ENCODE measurements around the gene TMEM150A. TPM values are rescaled to one million over a fixed set of nuclear protein-coding genes. Genes with fewer than 3 reads are reported as not detected.

TMEM150A gene
- total and polyA plus RNA-seq, 2 of the 13 experiments (the other 11 are each of a cell fraction or from before 2014, with no cell fraction given) = 30.1 to 70.4 TPM

DNA sequence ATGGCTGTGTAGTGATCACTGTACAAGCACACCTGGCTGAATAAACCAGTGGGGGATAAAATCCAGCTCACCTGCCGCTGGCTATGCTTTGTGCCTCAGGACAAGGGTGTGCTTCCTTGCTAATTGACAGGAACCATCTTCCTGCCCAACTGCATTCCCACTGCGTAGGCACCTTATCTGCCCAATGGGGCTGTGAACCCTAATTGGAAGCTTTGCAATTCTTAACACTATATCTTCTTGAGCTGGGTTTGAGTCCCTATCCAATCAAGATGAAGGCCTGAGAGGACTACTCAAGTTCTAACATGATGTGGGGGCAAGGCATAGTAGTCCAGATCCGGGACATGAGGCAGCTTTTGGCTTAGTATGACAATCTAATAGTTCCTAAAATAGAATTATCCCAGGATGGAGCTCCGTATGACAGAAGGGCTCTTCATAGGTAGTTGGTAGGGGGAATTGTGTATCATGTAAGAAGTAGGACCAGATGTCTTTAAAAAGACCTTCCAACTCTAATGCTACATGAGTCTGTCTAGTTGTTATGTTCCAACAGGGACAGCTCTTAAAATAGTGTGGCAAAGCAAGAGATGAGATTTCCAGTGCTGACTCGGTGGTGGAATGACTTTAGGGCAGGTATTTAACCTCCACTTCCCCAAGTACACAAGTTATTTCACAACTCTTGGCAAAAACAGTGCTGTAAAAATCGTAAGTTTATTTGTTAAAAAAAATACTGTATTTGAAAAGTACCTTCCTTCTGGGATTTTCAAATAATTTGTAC is 2.3 kb upstream of the TMEM150A start (continued):
- TF ChIP-seq, protein P1, sequence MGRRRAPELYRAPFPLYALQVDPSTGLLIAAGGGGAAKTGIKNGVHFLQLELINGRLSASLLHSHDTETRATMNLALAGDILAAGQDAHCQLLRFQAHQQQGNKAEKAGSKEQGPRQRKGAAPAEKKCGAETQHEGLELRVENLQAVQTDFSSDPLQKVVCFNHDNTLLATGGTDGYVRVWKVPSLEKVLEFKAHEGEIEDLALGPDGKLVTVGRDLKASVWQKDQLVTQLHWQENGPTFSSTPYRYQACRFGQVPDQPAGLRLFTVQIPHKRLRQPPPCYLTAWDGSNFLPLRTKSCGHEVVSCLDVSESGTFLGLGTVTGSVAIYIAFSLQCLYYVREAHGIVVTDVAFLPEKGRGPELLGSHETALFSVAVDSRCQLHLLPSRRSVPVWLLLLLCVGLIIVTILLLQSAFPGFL (CRISPR knock-in tag; IDR thresholded peaks at IDR 0.05) = no peak
- TF ChIP-seq ADNP (CRISPR knock-in tag; IDR thresholded peaks at IDR 0.05) (no peak), ZNF563 (CRISPR knock-in tag; IDR thresholded peaks at IDR 0.05) (no peak), MED1 (CRISPR knock-in tag; IDR thresholded peaks at IDR 0.05) (no peak), ZFY (CRISPR knock-in tag; IDR thresholded peaks at IDR 0.05) (no peak), SAFB2 (CRISPR knock-in tag; IDR thresholded peaks at IDR 0.05; ENCODE audit: borderline replicate concordance, low read depth) (peak; percentile 51; the same call in 1 of the 2 replicates), MEF2D (CRISPR knock-in tag; IDR thresholded peaks at IDR 0.05) (no peak), MTF1 (CRISPR knock-in tag; IDR thresholded peaks at IDR 0.05) (no peak), U2AF2 (IDR thresholded peaks at IDR 0.05; ENCODE audit: low read depth, low read length) (no peak), NFYB (CRISPR knock-in tag; IDR thresholded peaks at IDR 0.05) (no peak), JDP2 (CRISPR knock-in tag; IDR thresholded peaks at IDR 0.05; ENCODE audit: borderline replicate concordance) (no peak)
- TF ChIP-seq, protein P2, sequence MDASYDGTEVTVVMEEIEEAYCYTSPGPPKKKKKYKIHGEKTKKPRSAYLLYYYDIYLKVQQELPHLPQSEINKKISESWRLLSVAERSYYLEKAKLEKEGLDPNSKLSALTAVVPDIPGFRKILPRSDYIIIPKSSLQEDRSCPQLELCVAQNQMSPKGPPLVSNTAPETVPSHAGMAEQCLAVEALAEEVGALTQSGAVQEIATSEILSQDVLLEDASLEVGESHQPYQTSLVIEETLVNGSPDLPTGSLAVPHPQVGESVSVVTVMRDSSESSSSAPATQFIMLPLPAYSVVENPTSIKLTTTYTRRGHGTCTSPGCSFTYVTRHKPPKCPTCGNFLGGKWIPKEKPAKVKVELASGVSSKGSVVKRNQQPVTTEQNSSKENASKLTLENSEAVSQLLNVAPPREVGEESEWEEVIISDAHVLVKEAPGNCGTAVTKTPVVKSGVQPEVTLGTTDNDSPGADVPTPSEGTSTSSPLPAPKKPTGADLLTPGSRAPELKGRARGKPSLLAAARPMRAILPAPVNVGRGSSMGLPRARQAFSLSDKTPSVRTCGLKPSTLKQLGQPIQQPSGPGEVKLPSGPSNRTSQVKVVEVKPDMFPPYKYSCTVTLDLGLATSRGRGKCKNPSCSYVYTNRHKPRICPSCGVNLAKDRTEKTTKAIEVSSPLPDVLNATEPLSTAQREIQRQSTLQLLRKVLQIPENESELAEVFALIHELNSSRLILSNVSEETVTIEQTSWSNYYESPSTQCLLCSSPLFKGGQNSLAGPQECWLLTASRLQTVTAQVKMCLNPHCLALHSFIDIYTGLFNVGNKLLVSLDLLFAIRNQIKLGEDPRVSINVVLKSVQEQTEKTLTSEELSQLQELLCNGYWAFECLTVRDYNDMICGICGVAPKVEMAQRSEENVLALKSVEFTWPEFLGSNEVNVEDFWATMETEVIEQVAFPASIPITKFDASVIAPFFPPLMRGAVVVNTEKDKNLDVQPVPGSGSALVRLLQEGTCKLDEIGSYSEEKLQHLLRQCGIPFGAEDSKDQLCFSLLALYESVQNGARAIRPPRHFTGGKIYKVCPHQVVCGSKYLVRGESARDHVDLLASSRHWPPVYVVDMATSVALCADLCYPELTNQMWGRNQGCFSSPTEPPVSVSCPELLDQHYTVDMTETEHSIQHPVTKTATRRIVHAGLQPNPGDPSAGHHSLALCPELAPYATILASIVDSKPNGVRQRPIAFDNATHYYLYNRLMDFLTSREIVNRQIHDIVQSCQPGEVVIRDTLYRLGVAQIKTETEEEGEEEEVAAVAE (CRISPR knock-in tag; IDR thresholded peaks at IDR 0.05; ENCODE audit: borderline replicate concordance) = no peak
- TF ChIP-seq, protein P3, sequence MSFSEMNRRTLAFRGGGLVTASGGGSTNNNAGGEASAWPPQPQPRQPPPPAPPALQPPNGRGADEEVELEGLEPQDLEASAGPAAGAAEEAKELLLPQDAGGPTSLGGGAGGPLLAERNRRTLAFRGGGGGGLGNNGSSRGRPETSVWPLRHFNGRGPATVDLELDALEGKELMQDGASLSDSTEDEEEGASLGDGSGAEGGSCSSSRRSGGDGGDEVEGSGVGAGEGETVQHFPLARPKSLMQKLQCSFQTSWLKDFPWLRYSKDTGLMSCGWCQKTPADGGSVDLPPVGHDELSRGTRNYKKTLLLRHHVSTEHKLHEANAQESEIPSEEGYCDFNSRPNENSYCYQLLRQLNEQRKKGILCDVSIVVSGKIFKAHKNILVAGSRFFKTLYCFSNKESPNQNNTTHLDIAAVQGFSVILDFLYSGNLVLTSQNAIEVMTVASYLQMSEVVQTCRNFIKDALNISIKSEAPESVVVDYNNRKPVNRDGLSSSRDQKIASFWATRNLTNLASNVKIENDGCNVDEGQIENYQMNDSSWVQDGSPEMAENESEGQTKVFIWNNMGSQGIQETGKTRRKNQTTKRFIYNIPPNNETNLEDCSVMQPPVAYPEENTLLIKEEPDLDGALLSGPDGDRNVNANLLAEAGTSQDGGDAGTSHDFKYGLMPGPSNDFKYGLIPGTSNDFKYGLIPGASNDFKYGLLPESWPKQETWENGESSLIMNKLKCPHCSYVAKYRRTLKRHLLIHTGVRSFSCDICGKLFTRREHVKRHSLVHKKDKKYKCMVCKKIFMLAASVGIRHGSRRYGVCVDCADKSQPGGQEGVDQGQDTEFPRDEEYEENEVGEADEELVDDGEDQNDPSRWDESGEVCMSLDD (CRISPR knock-in tag; IDR thresholded peaks at IDR 0.05; ENCODE audit: borderline replicate concordance) = no peak
- TF ChIP-seq, protein P4, sequence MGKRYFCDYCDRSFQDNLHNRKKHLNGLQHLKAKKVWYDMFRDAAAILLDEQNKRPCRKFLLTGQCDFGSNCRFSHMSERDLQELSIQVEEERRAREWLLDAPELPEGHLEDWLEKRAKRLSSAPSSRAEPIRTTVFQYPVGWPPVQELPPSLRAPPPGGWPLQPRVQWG (CRISPR knock-in tag; IDR thresholded peaks at IDR 0.05; ENCODE audit: borderline replicate concordance, low read depth) = no peak
- TF ChIP-seq, protein P5, sequence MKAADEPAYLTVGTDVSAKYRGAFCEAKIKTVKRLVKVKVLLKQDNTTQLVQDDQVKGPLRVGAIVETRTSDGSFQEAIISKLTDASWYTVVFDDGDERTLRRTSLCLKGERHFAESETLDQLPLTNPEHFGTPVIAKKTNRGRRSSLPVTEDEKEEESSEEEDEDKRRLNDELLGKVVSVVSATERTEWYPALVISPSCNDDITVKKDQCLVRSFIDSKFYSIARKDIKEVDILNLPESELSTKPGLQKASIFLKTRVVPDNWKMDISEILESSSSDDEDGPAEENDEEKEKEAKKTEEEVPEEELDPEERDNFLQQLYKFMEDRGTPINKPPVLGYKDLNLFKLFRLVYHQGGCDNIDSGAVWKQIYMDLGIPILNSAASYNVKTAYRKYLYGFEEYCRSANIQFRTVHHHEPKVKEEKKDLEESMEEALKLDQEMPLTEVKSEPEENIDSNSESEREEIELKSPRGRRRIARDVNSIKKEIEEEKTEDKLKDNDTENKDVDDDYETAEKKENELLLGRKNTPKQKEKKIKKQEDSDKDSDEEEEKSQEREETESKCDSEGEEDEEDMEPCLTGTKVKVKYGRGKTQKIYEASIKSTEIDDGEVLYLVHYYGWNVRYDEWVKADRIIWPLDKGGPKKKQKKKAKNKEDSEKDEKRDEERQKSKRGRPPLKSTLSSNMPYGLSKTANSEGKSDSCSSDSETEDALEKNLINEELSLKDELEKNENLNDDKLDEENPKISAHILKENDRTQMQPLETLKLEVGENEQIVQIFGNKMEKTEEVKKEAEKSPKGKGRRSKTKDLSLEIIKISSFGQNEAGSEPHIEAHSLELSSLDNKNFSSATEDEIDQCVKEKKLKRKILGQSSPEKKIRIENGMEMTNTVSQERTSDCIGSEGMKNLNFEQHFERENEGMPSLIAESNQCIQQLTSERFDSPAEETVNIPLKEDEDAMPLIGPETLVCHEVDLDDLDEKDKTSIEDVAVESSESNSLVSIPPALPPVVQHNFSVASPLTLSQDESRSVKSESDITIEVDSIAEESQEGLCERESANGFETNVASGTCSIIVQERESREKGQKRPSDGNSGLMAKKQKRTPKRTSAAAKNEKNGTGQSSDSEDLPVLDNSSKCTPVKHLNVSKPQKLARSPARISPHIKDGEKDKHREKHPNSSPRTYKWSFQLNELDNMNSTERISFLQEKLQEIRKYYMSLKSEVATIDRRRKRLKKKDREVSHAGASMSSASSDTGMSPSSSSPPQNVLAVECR (CRISPR knock-in tag; IDR thresholded peaks at IDR 0.05; ENCODE audit: borderline replicate concordance) = 0 out of 2 replicates have a peak, but pooled peaks have one; percentile 5
